Measurements from ENCODE around the gene TEK.

DNA sequence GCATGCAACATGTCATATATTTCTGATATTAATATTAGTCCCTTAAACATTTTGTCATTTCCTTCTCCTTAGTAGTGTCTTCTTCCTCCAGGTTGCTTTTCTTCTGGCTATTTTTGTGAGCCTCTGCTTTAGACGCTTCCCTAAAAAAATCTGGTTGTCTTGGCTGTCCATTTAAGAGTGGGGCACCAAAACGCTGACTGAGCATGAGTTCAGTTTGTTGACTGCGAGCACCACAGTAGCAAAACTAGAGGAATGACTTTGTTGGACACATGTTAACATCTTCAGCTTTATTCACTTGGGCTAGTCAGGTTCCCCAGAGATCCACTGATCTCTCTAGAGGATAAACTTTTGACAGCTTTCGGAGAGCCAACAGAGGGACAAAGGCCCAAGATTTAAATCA, 19.3 kb upstream of the TEK start:
- TF ChIP-seq CTCF (IDR thresholded peaks at IDR 0.05), result no peak
- no peak for TF ChIP-seq POLR2A (IDR thresholded peaks at IDR 0.05)
- no peak for TF ChIP-seq EP300 (IDR thresholded peaks at IDR 0.05)
